ENCODE measurements around the gene TSPAN11.

DNA sequence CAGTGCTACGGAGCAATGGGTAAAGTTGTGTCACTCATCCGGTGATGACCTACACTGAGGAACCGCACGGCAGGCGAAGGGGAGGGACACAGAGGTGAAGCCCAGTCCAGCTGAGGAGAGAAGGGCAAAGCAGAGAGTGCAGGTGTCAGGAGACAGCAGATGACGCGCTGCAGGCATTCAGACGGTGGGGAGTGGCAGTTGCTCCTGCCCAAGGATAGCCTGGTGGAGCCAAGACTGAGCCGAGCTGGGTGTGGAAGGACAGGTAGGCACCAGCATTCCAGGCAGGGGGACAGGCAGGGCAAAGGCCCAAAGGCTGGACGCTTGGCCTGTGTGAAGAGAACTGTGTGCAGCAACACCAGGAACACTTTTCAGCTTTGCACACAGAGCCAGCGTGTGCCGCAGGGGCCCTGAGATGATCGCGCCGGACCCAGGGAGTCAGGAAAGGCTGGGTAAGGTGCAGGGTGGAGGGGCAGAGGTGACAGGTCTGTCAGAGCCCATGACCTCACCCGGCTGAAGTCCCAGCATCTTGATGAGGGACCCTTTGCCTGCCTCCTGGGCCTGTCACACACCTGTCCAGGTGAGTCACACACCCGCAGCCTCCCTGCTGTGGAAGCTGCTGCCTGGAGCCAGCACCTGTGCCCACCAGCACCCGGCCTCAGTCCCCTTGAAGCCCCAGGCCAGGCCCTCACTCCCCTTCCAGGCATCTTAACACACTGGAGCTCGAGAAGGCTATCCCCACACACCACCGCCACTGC lies 48.4 kb downstream of the TSPAN11 start:
- TF ChIP-seq, protein P1, sequence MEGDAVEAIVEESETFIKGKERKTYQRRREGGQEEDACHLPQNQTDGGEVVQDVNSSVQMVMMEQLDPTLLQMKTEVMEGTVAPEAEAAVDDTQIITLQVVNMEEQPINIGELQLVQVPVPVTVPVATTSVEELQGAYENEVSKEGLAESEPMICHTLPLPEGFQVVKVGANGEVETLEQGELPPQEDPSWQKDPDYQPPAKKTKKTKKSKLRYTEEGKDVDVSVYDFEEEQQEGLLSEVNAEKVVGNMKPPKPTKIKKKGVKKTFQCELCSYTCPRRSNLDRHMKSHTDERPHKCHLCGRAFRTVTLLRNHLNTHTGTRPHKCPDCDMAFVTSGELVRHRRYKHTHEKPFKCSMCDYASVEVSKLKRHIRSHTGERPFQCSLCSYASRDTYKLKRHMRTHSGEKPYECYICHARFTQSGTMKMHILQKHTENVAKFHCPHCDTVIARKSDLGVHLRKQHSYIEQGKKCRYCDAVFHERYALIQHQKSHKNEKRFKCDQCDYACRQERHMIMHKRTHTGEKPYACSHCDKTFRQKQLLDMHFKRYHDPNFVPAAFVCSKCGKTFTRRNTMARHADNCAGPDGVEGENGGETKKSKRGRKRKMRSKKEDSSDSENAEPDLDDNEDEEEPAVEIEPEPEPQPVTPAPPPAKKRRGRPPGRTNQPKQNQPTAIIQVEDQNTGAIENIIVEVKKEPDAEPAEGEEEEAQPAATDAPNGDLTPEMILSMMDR (IDR thresholded peaks at IDR 0.05): no peak
- TF ChIP-seq EZH2 (IDR thresholded peaks at IDR 0.05; ENCODE audit: borderline replicate concordance, insufficient read depth, low read depth, low read length, poor library complexity, severe bottlenecking): no peak
